H7 (cell line): ENCODE measurements around the gene STK32B. TPM values are rescaled to one million over a fixed set of nuclear protein-coding genes. Genes with fewer than 3 reads are reported as not detected.
"Not testable (repeated sequence)": the region's sequence is repeated elsewhere in the genome, so short reads cannot be mapped to it uniquely, and the experiment has no call there.

Experiments
- DNase-seq: peaks from one replicate; pipeline ENCODE4 v3.0.0; 2012
- H3K27me3 ChIP-seq: 2 replicates; pipeline ENCODE4 v1.6.0; 2011; ENCODE audit warnings: mild to moderate bottlenecking, low read length; ENCODE audit not compliant: control insufficient read depth, insufficient read depth
- H3K36me3 ChIP-seq: replicated peaks from 2 replicates; pipeline ENCODE4 v1.5.1; 2011; ENCODE audit warnings: low read length; ENCODE audit not compliant: control insufficient read depth, insufficient read depth
- H3K4me3 ChIP-seq: 2 replicates; pipeline ENCODE4 v1.5.1; 2011; ENCODE audit warnings: low read depth, mild to moderate bottlenecking, control low read depth, low read length, moderate library complexity; ENCODE audit not compliant: insufficient read depth
- total RNA-seq: library from RNA; depleted of rRNA; stranded (reverse); fragments of >200 nt; shearing (Covaris generic); gene quantifications from 2 replicates; pipeline ENCODE4 v1.2.3, GENCODE V29; 2014; rRNA removed

Gene STK32B
- total RNA-seq, result 2.4 and 2.8 TPM in 2 replicates

DNA sequence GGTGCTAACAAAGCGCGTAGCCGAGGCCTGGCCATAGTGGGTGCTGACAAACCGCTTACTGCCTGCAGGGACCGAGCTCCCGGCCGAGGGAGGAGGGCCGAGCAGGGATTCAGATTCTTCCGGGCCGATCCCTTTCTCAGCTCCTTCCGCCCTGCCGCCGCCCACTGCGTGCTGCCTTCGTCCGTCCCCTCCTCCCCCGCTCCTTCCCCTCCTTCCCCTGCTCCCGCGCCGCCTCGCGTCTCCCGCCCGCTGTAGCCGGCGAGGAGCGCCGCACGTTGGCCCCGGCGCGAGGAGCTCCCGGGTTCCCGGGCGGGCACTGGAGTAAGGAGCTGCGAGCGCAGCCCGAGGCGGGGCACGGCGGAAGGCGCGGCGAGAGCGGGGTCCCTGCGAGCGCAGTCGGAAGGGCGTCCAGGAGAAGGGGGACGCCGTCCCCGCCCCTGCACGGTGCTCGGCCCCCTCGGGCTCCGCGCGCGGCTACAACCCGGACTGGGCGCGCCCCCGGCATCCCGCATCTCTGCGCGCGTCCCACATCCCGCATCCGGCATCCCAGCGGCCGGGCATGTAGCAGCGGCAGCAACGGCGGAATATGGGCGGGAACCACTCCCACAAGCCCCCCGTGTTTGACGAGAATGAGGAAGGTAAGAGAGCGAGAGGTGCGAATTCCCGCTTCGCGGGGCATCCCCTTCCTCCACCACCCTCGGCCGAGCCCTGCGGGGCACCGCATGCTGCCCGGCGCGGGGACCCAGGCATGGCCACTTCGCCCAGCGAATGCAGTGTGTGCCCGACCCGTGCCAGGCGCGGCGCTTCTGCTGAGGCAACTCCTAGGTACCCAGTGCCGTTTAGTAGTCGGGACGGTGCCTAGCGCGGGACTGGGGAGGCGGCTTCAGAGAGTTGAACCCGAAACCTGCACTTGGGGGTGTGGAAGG, at the start of gene STK32B:
TSS of gene STK32B (plus strand) at position 203 of the 926 bp plus-strand sequence.
- Histone ChIP-seq H3K4me3 (peak within 1 kb of the TSS; percentile 61), H3K27me3 (peaks cover 30% of the 10 kb centered on the region), H3K36me3 (no peaks in the 10 kb centered on the region)
- peak; percentile 87 for DNase-seq

DNA sequence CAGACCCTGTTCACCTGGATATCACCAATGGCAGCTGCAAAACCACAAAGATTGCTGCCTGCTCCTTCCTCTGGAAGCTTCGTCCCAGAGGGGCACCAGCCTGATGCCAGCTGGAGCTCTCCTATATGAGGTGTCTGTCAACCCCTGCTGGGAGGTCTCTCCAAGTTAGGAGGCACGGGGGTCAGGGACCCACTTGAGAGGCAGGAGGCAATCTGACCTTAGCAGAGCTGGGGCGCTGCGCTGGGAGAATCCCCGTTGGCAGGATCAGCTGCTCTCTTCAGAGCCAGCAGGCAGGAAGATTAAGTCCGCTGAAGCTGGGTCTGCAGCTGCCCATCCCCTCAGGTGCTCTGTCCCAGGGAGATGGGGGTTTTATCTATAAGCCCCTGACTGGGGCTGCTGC, 49.6 kb upstream of the STK32B start:
- H3K4me3 ChIP-seq, H3K36me3 ChIP-seq, H3K27me3 ChIP-seq, DNase-seq: not testable (repeated sequence)

DNA sequence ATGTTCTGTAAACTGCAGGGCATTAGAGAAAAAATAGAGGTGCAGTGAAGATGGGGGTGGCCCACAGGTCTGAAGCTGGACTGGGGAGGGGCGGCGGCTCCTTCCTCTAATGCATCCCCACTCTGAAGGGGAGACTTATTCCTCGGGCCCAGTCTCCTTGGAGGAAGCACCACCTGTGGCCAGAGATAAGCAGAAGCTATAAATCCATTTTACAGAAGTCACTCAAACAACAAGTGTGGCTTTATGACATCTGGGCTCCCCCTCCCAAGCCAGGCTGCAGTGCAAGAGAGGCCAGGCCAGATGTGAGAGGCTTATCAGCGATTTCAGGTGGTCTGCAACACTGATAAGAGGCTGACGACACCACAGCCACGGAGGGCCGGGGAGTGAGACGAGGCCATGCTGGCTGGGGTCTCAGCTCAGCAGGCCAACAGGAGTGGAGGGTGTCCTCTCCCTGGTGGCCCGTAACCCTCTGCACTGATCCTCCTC, 47.9 kb upstream of the STK32B start:
- H3K4me3 ChIP-seq, result no peak overlapping the region
- H3K27me3 ChIP-seq, result no peaks in the 10 kb centered on the region
- no peaks in the 10 kb centered on the region for H3K36me3 ChIP-seq
- DNase-seq, result no peak

DNA sequence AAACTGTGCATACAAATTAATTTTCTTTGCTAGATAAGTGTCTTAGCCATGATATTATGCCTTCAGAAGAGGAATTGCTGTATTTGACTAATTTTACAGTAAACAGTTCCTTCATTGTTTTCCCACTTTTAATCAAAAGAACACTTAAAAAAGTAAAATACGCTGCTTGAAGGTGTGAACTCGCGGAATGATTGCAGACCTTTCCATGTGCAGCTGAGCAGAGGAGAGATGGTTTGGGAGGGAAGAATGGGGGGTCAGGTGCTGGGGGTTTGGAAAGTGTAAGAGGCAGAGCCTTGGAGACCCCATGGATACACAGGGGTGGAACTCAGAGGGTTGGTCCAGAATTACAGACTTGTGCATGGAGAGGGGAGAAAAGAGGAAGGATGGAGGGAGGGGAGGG, 47.4 kb upstream of the STK32B start:
- no peak for DNase-seq
- no peak overlapping the region for H3K4me3 ChIP-seq
- H3K36me3 ChIP-seq, result no peaks in the 10 kb centered on the region
- no peaks in the 10 kb centered on the region for H3K27me3 ChIP-seq

DNA sequence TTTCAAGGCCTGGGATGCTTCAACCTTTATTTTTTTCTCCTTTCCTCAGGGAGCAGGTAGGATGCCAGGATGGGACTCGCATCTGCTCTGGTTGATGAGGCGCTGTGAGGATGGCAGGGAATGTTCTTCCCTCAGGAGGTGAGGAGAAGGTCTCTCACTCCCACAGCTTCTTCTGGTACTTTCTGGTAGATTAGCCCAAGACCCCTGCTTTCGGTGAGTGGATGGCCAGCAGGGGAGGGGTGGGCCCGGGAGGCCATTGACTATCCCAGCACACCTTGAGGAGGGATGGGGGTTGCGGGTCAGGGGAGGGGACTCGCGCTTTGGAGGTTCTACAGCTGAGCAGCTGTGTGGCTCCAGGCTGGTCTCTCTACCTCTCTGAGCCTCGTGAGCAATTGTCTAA, 46.8 kb upstream of the STK32B start:
- Histone ChIP-seq H3K27me3 (no peaks in the 10 kb centered on the region), H3K36me3 (no peaks in the 10 kb centered on the region), H3K4me3 (no peak overlapping the region)
- DNase-seq, result no peak

DNA sequence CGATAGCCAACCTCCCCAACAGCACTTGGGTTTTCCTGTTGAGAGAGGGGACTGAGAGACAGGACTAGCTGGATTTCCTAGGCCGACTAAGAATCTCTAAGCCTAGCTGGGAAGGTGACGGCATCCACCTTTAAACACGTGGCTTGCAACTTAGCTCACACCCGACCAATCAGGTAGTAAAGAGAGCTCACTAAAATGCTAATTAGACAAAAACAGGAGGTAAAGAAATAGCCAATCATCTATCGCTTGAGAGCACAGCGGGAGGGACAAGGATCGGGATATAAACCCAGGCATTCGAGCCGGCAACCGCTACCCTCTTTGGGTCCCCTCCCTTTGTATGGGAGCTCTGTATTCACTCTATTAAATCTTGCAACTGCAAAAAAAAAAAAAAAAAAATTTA, 44.3 kb upstream of the STK32B start:
- not testable (repeated sequence) for H3K27me3 ChIP-seq, H3K4me3 ChIP-seq, DNase-seq, H3K36me3 ChIP-seq

DNA sequence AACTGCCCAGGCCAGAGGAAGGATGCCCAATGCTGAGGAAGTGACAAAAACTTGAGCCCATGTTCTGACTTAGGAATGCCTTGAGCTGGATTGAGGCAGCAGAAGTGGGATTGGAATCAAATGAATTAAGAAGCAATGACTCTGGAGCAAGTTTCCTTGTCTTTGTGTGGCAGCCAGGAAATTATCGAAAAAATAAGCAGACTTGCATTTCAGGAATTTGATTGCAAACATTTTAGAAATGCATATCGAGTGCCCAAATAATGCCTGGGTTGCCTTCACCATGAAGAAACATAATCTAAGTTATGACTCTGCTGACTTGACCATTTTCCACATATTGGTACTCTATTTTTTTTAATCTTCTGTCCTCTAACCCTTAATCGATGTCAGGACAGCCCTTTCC, 41.5 kb upstream of the STK32B start:
- no peak overlapping the region for H3K4me3 ChIP-seq
- no peaks in the 10 kb centered on the region; the same call in 1 of the 2 replicates for H3K27me3 ChIP-seq
- DNase-seq, result no peak
- no peaks in the 10 kb centered on the region for H3K36me3 ChIP-seq

DNA sequence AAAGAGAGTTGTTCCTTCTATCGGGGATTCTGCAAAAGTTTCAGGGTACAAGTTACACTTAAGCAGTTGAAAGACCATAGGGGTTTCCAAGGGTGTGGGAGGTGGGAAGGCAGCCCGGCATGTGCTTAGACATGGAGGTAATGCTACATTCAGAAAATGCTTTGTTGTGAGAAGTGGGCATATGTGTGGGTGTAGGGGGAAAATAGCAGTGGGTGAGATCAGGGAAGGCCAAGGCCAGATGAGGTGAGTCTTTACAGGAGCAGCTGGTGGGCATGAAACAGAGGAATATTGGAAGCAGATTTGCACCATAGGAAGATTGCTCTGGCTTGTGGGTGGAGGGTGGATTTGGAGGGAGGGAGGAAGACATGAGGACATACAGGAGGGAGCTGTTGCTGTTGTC, 40.3 kb upstream of the STK32B start:
- Histone ChIP-seq H3K4me3 (no peak overlapping the region), H3K36me3 (no peaks in the 10 kb centered on the region), H3K27me3 (no peaks in the 10 kb centered on the region; the same call in 1 of the 2 replicates)
- DNase-seq, result no peak

DNA sequence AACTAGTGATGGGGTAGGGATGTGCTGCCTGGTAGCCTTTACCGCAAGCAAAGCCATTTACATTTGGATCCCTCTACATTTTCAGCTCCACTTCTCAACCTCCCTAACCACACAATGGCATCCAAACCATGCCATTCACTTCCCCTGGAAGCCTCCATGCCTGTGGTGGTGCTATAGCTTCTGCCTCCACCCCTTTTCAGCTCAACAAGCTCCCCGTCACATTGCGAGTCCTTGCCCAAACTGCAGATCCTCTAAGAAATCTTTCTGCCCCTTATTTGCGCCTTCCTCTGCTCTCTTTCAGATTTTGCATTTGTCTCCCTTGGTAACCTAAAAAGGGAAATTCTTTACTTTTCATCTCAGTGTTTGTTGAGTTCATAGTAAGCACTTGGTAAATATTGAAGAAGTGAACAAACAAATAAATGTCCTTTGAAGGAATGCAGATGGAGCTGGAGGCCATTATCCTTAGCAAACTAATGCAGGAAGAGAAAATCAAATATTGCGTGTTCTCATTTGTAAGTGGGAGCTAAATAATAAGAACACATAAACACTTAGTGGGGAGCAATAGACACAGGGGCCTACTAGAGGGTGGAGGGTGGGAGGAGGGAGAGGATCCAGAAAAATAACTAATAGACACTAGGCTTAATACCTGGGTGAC, 38.9 kb upstream of the STK32B start:
- Histone ChIP-seq H3K27me3 (no peaks in the 10 kb centered on the region; the same call in none of the 2 replicates), H3K36me3 (no peaks in the 10 kb centered on the region), H3K4me3 (no peak overlapping the region)
- DNase-seq, result no peak

DNA sequence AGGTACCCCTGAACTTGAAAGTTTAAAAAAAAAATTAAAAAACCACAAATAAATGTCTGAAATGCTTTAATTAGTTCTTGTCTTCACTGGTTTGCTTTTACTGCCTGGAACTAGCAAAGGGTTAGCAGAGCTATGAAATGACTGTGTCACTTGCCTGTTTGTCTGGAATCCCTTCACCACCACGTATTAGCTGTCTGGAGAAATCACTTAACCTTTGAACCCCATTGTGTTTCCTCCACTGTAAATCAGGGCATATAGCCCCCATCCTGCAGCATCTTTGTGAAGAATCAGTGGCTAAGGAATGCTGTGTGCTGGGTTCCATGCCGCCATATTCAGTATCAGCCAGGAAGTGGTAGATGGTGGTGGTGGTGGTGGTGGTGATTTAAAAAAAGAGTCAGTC, 38.3 kb upstream of the STK32B start:
- H3K36me3 ChIP-seq, result no peaks in the 10 kb centered on the region
- H3K27me3 ChIP-seq, result no peaks in the 10 kb centered on the region; the same call in none of the 2 replicates
- no peak for DNase-seq
- no peak overlapping the region for H3K4me3 ChIP-seq

DNA sequence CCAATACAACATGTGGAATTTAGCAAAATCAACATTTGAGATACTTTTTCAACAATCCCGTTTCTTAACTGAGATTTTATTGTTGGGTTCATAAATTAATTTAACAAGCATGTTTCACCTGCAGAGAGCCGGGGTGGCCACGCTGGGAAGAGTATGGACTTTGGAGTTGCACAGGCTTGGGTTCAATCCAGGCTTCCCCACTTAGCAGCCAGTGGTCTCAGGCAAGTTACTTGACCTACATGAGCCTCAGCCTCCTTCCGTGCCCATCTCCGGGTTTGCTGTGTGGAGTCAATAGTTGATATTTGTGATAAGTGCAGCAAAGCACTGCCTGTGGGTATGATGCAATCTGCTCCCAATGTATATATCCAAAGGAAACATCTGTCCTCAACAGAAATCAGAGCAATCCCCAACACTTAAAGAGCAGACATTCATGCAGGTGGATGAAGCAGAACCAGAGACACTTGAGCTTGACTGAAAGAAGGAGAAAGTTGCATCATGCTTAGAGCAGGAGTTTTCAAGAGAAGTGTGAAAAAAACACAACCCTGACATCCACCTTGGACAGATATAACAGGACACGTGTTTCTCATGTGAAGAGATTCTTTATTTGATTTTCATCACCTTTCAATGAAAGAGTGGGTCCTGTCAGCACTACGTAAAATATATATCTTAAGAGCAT, 37.1 kb upstream of the STK32B start:
- Histone ChIP-seq H3K36me3 (no peaks in the 10 kb centered on the region), H3K4me3 (no peak overlapping the region), H3K27me3 (no peaks in the 10 kb centered on the region; the same call in none of the 2 replicates)
- DNase-seq, result no peak

DNA sequence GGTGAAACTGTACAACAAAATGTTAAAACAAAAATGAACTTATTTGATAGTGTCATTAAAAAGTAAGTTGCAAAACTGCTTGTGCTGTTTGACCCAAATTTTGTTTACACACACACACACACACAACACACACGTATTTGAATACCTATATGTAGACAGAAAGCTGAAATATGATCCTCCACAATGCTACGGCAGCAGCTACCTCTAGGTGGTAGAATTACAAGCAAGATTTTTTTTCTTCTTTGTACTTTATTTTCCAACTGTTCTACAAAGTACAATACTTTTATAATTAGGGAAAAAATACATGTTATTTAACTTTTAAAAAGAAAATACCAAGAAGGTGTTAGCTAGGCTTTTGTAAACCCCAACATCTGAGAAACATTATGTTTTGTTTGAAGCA, 33.2 kb upstream of the STK32B start:
- no peaks in the 10 kb centered on the region for H3K36me3 ChIP-seq
- no peaks in the 10 kb centered on the region; the same call in 1 of the 2 replicates for H3K27me3 ChIP-seq
- DNase-seq, result no peak
- H3K4me3 ChIP-seq, result no peak overlapping the region

DNA sequence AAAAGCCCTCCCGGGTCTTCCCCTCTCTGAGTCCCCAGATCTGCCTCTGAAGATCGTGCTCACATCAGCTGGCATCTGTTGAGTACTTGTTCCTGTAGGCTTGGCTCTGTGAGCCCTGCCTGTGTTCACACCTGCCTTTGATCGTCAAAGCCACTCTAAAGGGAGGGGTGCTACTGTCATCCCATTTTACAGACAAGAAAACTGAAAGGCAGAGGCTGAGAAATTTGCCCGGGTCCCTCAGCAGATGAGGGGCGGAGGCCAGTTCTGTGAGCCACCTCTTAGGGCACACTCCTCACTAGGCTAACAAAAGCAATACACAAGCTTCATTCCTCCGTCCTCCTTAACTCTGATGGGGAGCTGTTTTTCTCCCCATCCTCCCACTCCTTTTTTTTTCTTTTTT, 32.7 kb upstream of the STK32B start:
- no peaks in the 10 kb centered on the region for H3K36me3 ChIP-seq
- H3K27me3 ChIP-seq, result no peaks in the 10 kb centered on the region; the same call in 1 of the 2 replicates
- DNase-seq, result peak; percentile 49
- no peak overlapping the region for H3K4me3 ChIP-seq

DNA sequence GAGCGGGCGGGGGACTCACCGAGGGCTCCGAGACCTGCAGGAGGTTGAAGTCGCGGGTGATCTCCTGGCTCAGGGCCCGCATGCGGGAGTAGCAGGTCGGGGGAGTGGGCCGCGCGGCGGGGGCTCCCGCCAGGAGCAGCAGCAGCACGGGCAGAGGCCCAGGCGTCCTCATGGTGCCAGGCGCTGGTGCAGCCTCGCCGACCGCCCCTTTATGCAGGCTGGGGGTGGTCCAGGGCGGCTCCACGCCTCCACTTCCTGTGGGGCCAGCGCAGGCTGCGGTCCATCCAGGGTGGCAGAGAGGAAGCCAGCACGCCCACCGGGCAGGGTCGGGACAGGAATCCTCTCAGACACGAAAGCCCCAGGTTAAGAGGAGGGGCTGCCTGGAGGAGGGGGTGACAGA, 32.0 kb upstream of the STK32B start, which contains the start of gene CYTL1:
TSS of gene CYTL1 (minus strand) at position 185 of the 400 bp plus-strand sequence. CDS start at position 172, 13 bp downstream.
- no peaks in the 10 kb centered on the region for H3K36me3 ChIP-seq
- peak; percentile 81 for DNase-seq
- H3K4me3 ChIP-seq, result peak within 1 kb of the TSS; percentile 39
- H3K27me3 ChIP-seq, result no peaks in the 10 kb centered on the region; the same call in 1 of the 2 replicates
